Measurements from ENCODE around the gene AGTPBP1.

The AGTPBP1 gene

GRCh38 chr9:85717220-85717619, 24.5 kb downstream of the AGTPBP1 start:
- DNase-seq (ENCODE audit: low read depth), result no peak

- DNase-seq (ENCODE audit: low read depth), result no peak
These were observed 25.5 kb downstream of the AGTPBP1 start for GRCh38 chr9:85716031-85716877.

- DNase-seq (ENCODE audit: low read depth), result no peak
These were observed 26.2 kb downstream of the AGTPBP1 start for GRCh38 chr9:85715587-85715986.

GRCh38 chr9:85713897-85714296, 27.9 kb downstream of the AGTPBP1 start:
- DNase-seq (ENCODE audit: low read depth), result no peak

- no peak for DNase-seq (ENCODE audit: low read depth)
These were observed 37.0 kb downstream of the AGTPBP1 start for GRCh38 chr9:85704744-85705143.

GRCh38 chr9:85703398-85703797, 38.4 kb downstream of the AGTPBP1 start:
- DNase-seq (ENCODE audit: low read depth), result no peak

GRCh38 chr9:85702726-85703289, 38.9 kb downstream of the AGTPBP1 start:
- no peak for DNase-seq (ENCODE audit: low read depth)

- DNase-seq (ENCODE audit: low read depth), result no peak
These were observed 39.6 kb downstream of the AGTPBP1 start for GRCh38 chr9:85702191-85702590.

- no peak for DNase-seq (ENCODE audit: low read depth)
These were observed 41.4 kb downstream of the AGTPBP1 start for GRCh38 chr9:85700330-85700729.

GRCh38 chr9:85688361-85688760, 53.4 kb downstream of the AGTPBP1 start:
- DNase-seq (ENCODE audit: low read depth), result no peak

GRCh38 chr9:85685081-85685480, 56.7 kb downstream of the AGTPBP1 start:
- no peak for DNase-seq (ENCODE audit: low read depth)

GRCh38 chr9:85676790-85677189, 65.0 kb downstream of the AGTPBP1 start:
- no peak for DNase-seq (ENCODE audit: low read depth)

GRCh38 chr9:85667374-85667773, 74.4 kb downstream of the AGTPBP1 start:
- DNase-seq (ENCODE audit: low read depth), result no peak

GRCh38 chr9:85666086-85666485, 75.7 kb downstream of the AGTPBP1 start:
- no peak for DNase-seq (ENCODE audit: low read depth)

GRCh38 chr9:85662573-85662972, 79.2 kb downstream of the AGTPBP1 start:
- no peak for DNase-seq (ENCODE audit: low read depth)

- DNase-seq (ENCODE audit: low read depth), result no peak
These were observed 83.0 kb downstream of the AGTPBP1 start for GRCh38 chr9:85658716-85659115.

GRCh38 chr9:85653153-85653552, 88.6 kb downstream of the AGTPBP1 start:
- DNase-seq (ENCODE audit: low read depth), result no peak

GRCh38 chr9:85647571-85647970, 94.2 kb downstream of the AGTPBP1 start:
- DNase-seq (ENCODE audit: low read depth), result no peak

- no peak for DNase-seq (ENCODE audit: low read depth)
These were observed 95.7 kb downstream of the AGTPBP1 start for GRCh38 chr9:85645909-85646627.

- no peak for DNase-seq (ENCODE audit: low read depth)
These were observed 101.3 kb downstream of the AGTPBP1 start for GRCh38 chr9:85640425-85640824.

GRCh38 chr9:85639675-85640186, 102.0 kb downstream of the AGTPBP1 start:
- DNase-seq (ENCODE audit: low read depth), result no peak

- DNase-seq (ENCODE audit: low read depth), result no peak
These were observed 109.9 kb downstream of the AGTPBP1 start for GRCh38 chr9:85631809-85632208.

- DNase-seq (ENCODE audit: low read depth), result no peak
These were observed 111.1 kb downstream of the AGTPBP1 start for GRCh38 chr9:85630676-85631075.

Data from activated T-cell treated with anti-CD3 and anti-CD28 coated beads for 1 hour (primary cell).